Measurements from ENCODE around the gene KCNK10. TPM values are rescaled to one million over a fixed set of nuclear protein-coding genes. Genes with fewer than 3 reads are reported as not detected.

Gene KCNK10
- total RNA-seq, 1 experiment from 2014 or later: 2.9 TPM

GRCh38 chr14:88199882-88200281, 123.2 kb downstream of the KCNK10 start:
- Histone ChIP-seq H3K4me1 (peaks cover 10% of the 10 kb centered on the region), H3K9me3 (no peaks in the 10 kb centered on the region), H3K36me3 (ENCODE audit: control insufficient read depth, insufficient read depth, low read length) (no peaks in the 10 kb centered on the region), H3K27me3 (replicated peaks; ENCODE audit: control insufficient read depth, insufficient read depth, low read length) (no peaks in the 10 kb centered on the region), H3K4me3 (ENCODE audit: low read depth, low read length) (no peak overlapping the region)
- intact Hi-C loops (cut with micrococcal nuclease; ENCODE audit: unreplicated experiment): no loop called here
- Mint-ChIP-seq H3K27me3 (ENCODE audit: insufficient read depth, unreplicated experiment) (no peaks in the 10 kb centered on the region), H3K36me3 (ENCODE audit: insufficient read depth, unreplicated experiment) (no peaks in the 10 kb centered on the region), H3K9me3 (ENCODE audit: unreplicated experiment) (no peaks in the 10 kb centered on the region), H3K4me1 (ENCODE audit: low read depth, unreplicated experiment) (peaks cover 21% of the 10 kb centered on the region), H3K27ac (ENCODE audit: unreplicated experiment) (no peak overlapping the region), H3K4me3 (ENCODE audit: unreplicated experiment) (no peak overlapping the region)
- ChIA-PET POLR2A (no interaction called here), CTCF (interaction anchor here (2.2 kb wide), 1 partner anchor 11 kb away, joined by 6 read pairs; no protein-coding TSS in a partner anchor)
- DNase-seq: no peak
- BruUV-seq (replicated peaks): no TSS peak
- no peak for TF ChIP-seq CTCF (IDR thresholded peaks at IDR 0.05; ENCODE audit: insufficient read depth in 1 of 2, low read depth in 1 of 2, low read length in 1 of 2, severe bottlenecking in 1 of 2, unreplicated experiment in 1 of 2)

- H3K27me3 ChIP-seq (replicated peaks; ENCODE audit: control insufficient read depth, insufficient read depth, low read length): no peaks in the 10 kb centered on the region
- DNase-seq: no peak
- H3K9me3 ChIP-seq: no peaks in the 10 kb centered on the region
- H3K4me3 ChIP-seq (ENCODE audit: low read depth, low read length): no peak overlapping the region
- intact Hi-C loops (cut with micrococcal nuclease; ENCODE audit: unreplicated experiment): no loop called here
- peaks cover 21% of the 10 kb centered on the region for H3K4me1 Mint-ChIP-seq (ENCODE audit: low read depth, unreplicated experiment)
- H3K4me3 Mint-ChIP-seq (ENCODE audit: unreplicated experiment): no peak overlapping the region
- H3K27me3 Mint-ChIP-seq (ENCODE audit: insufficient read depth, unreplicated experiment): no peaks in the 10 kb centered on the region
- BruUV-seq (replicated peaks): no TSS peak
- H3K36me3 Mint-ChIP-seq (ENCODE audit: insufficient read depth, unreplicated experiment): no peaks in the 10 kb centered on the region
- no peak for TF ChIP-seq CTCF (IDR thresholded peaks at IDR 0.05; ENCODE audit: insufficient read depth in 1 of 2, low read depth in 1 of 2, low read length in 1 of 2, severe bottlenecking in 1 of 2, unreplicated experiment in 1 of 2)
- no peaks in the 10 kb centered on the region for H3K9me3 Mint-ChIP-seq (ENCODE audit: unreplicated experiment)
- no peaks in the 10 kb centered on the region for H3K36me3 ChIP-seq (ENCODE audit: control insufficient read depth, insufficient read depth, low read length)
- POLR2A ChIA-PET: no interaction called here
- H3K27ac Mint-ChIP-seq (ENCODE audit: unreplicated experiment): no peak overlapping the region
- CTCF ChIA-PET: interaction anchor here (2.2 kb wide), 1 partner anchor 9 kb away, joined by 6 read pairs; no protein-coding TSS in a partner anchor
- peaks cover 19% of the 10 kb centered on the region for H3K4me1 ChIP-seq
Observed at GRCh38 chr14:88198446-88198845, 124.6 kb downstream of the KCNK10 start.

- DNase-seq: no peak
- Mint-ChIP-seq H3K36me3 (ENCODE audit: insufficient read depth, unreplicated experiment) (no peaks in the 10 kb centered on the region), H3K9me3 (ENCODE audit: unreplicated experiment) (no peaks in the 10 kb centered on the region), H3K4me3 (ENCODE audit: unreplicated experiment) (no peak overlapping the region), H3K27ac (ENCODE audit: unreplicated experiment) (no peak overlapping the region), H3K4me1 (ENCODE audit: low read depth, unreplicated experiment) (peaks cover 21% of the 10 kb centered on the region), H3K27me3 (ENCODE audit: insufficient read depth, unreplicated experiment) (no peaks in the 10 kb centered on the region)
- ChIA-PET POLR2A (no interaction called here), CTCF (interaction anchor here (1.1 kb wide), 1 partner anchor 184 kb away, joined by 3 read pairs; no protein-coding TSS in a partner anchor)
- intact Hi-C loops (cut with micrococcal nuclease; ENCODE audit: unreplicated experiment): no loop called here
- Histone ChIP-seq H3K4me1 (peaks cover 19% of the 10 kb centered on the region), H3K27me3 (replicated peaks; ENCODE audit: control insufficient read depth, insufficient read depth, low read length) (no peaks in the 10 kb centered on the region), H3K9me3 (no peaks in the 10 kb centered on the region), H3K36me3 (ENCODE audit: control insufficient read depth, insufficient read depth, low read length) (no peaks in the 10 kb centered on the region), H3K4me3 (ENCODE audit: low read depth, low read length) (no peak overlapping the region)
- TF ChIP-seq CTCF (IDR thresholded peaks at IDR 0.05; ENCODE audit: insufficient read depth in 1 of 2, low read depth in 1 of 2, low read length in 1 of 2, severe bottlenecking in 1 of 2, unreplicated experiment in 1 of 2): no peak
- no TSS peak for BruUV-seq (replicated peaks)
Observed at GRCh38 chr14:88196925-88197324, 126.1 kb downstream of the KCNK10 start.

Data from Caco-2 (cell line).